Erythroblast (primary cell): ENCODE measurements around the gene THSD1.
"Not testable (repeated sequence)": the region's sequence is repeated elsewhere in the genome, so short reads cannot be mapped to it uniquely, and the experiment has no call there.

Experiments
- DNase-seq, 2 experiments: peaks; one replicate each; lab custom pipeline; 2025; lab: John Stamatoyannopoulos, UW
- GATA1 ChIP-seq: IDR thresholded peaks from 2 replicates; pipeline ENCODE4 v1.6.1; 2011; ENCODE audit warnings: low read depth, mild to moderate bottlenecking, control low read depth, low read length, moderate library complexity
- POLR2A ChIP-seq: IDR thresholded peaks from 2 replicates; pipeline ENCODE4 v1.6.1; 2011; ENCODE audit warnings: mild to moderate bottlenecking, low read length

The THSD1 gene

GRCh38 chr13:52446265-52446664 lies 40.3 kb upstream of the THSD1 start:
- DNase-seq: no peak
- TF ChIP-seq GATA1 (no peak), POLR2A (no peak)

- no peak for DNase-seq
- TF ChIP-seq GATA1 (no peak), POLR2A (no peak)
Observed at GRCh38 chr13:52432456-52432855, 26.5 kb upstream of the THSD1 start.

DNA sequence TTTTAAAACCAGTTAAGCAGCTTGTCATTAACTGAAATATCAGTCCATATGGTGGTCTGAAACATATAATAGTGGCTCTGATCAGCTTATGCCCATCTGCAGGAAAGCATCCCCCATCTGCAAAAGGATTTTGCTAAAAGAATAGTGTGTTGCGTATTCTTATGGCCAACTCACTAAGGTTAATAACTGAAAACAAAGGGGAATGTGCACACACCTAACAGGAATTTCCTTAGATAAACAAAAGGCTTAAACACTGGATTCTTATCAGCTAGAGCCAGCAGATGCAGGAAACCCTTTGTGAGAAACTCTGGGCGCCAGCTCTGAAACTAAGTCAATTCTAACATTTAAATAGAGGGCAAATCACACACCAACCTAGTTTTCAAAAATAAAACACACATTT lies 22.3 kb upstream of the THSD1 start:
- peak in 1 of 2 experiments; percentile 43 for DNase-seq
- no peak for TF ChIP-seq GATA1
- no peak for TF ChIP-seq POLR2A

- no peak for DNase-seq
- TF ChIP-seq POLR2A (no peak), GATA1 (no peak)
Observed at GRCh38 chr13:52421216-52421615, 15.2 kb upstream of the THSD1 start.

- DNase-seq: no peak
- TF ChIP-seq GATA1 (no peak), POLR2A (no peak)
Observed at GRCh38 chr13:52419080-52419479, 13.1 kb upstream of the THSD1 start.

GRCh38 chr13:52414963-52415362 lies 9.0 kb upstream of the THSD1 start:
- TF ChIP-seq POLR2A (no peak), GATA1 (no peak)
- DNase-seq: no peak

DNA sequence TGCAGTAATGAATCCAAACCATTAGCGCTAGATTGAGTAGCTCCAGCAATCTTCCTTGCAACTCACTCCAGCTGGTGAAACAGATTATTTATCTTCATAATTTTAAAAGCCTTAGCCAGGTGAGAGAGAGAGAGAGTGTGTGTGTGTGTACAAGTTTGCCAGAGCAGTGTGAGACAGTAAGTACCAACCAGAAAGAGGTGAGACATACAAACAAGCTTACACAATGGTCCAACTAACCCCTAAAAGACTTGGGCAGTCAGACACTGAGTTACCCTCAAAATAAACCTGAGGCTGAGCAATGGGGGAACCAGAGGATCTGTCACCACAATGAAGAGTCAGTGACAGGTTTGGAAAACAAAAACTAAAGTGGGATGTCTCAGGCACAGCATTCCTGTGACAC lies 8.1 kb upstream of the THSD1 start:
- no peak for DNase-seq
- TF ChIP-seq GATA1: no peak
- TF ChIP-seq POLR2A: no peak

DNA sequence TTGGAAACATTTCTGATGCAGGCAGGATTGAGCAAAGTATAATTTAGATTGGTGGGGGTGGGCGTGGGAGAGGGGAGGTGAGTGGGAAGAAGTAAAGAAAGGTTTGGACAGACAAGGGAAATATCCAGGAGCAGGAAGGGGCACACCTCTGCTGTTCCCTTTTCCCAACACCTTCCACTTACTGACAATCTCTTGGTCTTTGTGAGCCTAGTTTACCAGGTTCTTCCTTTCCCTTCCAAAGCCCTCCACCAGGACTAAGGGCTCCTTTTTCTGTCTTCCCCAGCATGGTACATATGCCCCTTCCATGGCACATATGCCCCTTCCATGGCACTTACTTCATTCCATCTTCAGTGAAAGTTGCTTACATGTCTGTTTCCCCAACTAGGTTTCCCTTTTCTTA lies 6.2 kb upstream of the THSD1 start:
- no peak for DNase-seq
- TF ChIP-seq GATA1: no peak
- no peak for TF ChIP-seq POLR2A

GRCh38 chr13:52411629-52412028 lies 5.7 kb upstream of the THSD1 start:
- DNase-seq: no peak
- TF ChIP-seq GATA1 (no peak), POLR2A (no peak)

DNA sequence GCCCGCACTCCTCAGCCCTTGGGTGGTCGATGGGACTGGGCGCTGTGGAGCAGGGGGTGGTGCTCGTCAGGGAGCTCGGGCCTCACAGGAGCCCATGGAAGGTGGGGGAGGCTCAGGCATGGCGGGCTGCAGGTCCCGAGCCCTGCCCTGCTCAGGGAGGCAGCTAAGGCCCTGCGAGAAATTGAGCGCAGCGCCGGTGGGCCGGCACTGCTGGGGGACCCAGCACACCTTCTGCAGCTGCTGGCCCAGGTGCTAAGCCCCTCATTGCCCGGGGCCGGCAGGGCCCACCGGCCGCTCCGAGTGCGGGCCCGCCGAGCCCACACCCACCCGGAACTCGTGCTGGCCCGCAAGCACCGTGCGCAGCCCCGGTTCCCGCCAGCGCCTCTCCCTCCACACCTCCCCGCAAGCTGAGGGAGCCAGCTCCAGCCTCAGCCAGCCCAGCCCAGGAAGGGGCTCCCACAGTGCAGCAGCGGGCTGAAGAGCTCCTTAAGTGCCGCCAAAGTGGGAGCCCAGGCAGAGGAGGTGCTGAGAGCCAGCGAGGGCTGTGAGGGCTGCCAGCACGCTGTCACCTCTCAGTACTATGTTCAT lies 2.2 kb upstream of the THSD1 start:
- DNase-seq: not testable (repeated sequence)

- DNase-seq: not testable (repeated sequence)
Observed at GRCh38 chr13:52407436-52407835, 1.5 kb upstream of the THSD1 start.

- no peak for TF ChIP-seq POLR2A
- TF ChIP-seq GATA1: no peak
- DNase-seq: no peak
Observed at GRCh38 chr13:52406629-52407028, 657 bp upstream of the THSD1 start.

DNA sequence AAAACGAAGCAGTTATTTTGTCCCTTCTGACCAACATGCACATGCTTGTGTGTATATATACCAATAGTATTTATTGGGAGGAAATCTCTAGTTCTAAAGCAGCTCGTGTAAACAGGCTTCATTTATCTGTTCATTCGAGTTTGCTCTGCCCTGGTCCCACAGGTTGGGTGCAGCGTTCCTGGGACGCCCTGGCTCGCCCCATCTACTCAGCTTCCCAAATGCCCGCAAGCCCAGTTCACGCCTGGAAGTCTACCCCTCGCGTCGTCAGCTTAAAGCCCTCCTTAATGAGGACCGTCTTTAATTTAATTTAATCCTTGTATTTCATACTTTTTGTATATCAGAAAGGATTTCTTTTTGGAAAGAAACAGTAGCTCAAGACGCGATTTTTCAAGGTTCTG lies 604 bp downstream of the THSD1 start:
- TF ChIP-seq GATA1: no peak
- no peak for TF ChIP-seq POLR2A
- DNase-seq: no peak

DNA sequence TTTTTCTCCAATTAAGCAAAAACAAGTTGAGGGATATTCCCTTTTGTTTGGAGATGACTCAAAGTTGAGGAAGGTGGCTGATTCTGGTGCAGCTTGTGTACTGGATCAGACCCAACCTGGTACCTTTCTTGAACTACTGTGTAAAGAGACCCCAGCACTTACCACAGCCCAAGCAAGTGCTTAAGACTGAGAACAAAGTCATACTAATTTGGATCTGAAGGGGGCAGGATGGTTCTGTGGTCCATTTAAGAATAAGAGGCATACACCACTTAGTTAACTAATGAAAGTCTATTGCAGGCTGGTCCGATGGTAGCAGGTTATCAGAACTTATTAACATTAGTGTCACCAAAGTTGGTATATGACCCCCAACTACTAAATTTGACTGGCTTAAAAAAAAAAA lies 6.3 kb downstream of the THSD1 start:
- TF ChIP-seq GATA1: no peak
- no peak for TF ChIP-seq POLR2A
- peak; percentile 37 to 49 for DNase-seq

- no peak for TF ChIP-seq GATA1
- TF ChIP-seq POLR2A: no peak
- no peak for DNase-seq
Observed at GRCh38 chr13:52399046-52399445, 6.9 kb downstream of the THSD1 start.

DNA sequence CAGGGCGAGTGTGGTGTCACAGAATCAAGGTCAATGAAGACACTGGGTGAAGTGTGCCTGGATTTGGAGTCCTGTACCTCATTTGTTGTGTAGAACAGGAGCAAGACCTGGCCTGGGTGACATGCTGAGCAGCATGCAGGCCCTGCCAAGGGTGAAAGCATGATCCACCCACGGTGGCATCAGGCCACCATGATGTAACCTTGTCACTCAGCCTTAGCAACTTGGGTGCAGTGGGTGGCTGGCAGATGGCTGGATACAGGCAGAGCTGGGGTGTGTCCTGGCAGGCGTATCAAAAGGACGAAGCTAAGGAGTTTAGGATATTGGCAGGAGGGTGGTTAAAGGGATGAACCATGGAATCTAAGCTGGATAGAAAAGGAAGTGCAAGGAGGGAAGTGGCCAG lies 10.3 kb downstream of the THSD1 start:
- no peak for TF ChIP-seq GATA1
- TF ChIP-seq POLR2A: no peak
- DNase-seq: no peak
